B cell (primary cell): ENCODE data around the gene HAGH.

Experiments used
- CTCF ChIP-seq: fragments of 200-600 bp; IDR thresholded peaks from one replicate; pipeline ENCODE4 v1.8.0; 2022; ENCODE audit warnings: antibody characterized with exemption, mild to moderate bottlenecking
- EZH2 ChIP-seq: IDR thresholded peaks from 2 replicates; pipeline ENCODE4 v1.6.1; 2012; ENCODE audit warnings: borderline replicate concordance, low read depth, mild to moderate bottlenecking, moderate library complexity, low read length; ENCODE audit not compliant: insufficient read depth, poor library complexity, severe bottlenecking

- TF ChIP-seq CTCF = no peak
- TF ChIP-seq EZH2 = no peak
Measured at GRCh38 chr16:1791943-1792812, 34.4 kb downstream of the HAGH start.
